HCT116 (cell line): ENCODE results near the gene UTF1. TPM values are rescaled to one million over a fixed set of nuclear protein-coding genes. Genes with fewer than 3 reads are reported as not detected.
A peak's percentile ranks its signal among the peaks of the same experiment; 100 is the strongest.

ENCODE experiments used
- ATAC-seq: fragments of 200-7000 bp; cut with Tn5 transposase; 2 replicates; pipeline ENCODE4 v1.9.1; 2020; ENCODE audit warnings: mild to moderate bottlenecking, moderate library complexity
- BruUV-seq: library from RNA; stranded (reverse); fragments of 400-500 nt; replicated peaks from 2 replicates; lab custom pipeline; 2021; lab: Mats Ljungman, UMichigan
- CTCF ChIA-PET: fragments of 300-600 bp; sonication (Branson Sonifier 250); formaldehyde crosslinking; loops from one replicate; lab custom pipeline; 2021; ENCODE audit warnings: antibody characterized with exemption; lab: Charles Lee
- POLR2A ChIA-PET: fragments of 300-600, 350-600 bp; sonication (Branson Sonifier 250); formaldehyde crosslinking; loops from one replicate; lab custom pipeline; 2021; ENCODE audit warnings: antibody characterized with exemption; lab: Charles Lee
- RAD21 ChIA-PET, 2 experiments: fragments of 300-600 bp; sonication (Branson Sonifier 250); formaldehyde crosslinking; loops; one replicate each; lab custom pipeline; 2023; ENCODE audit warnings: low total read pairs in 2 of 2; ENCODE audit not compliant: uncharacterized antibody in 2 of 2, unreplicated experiment in 2 of 2, low non-redundant PET in 1 of 2; lab: Charles Lee
- DNase-seq: peaks from one replicate; pipeline ENCODE4 v3.0.0-alpha.2; 2010; ENCODE audit warnings: low read depth, low spot score
- H2AFZ ChIP-seq: fragments of 200-600 bp; shearing (Covaris generic), sonication (generic); 2 replicates; pipeline ENCODE4 v1.6.1; 2017; ENCODE audit warnings: low read depth, mixed run types, mixed read lengths, antibody characterized with exemption, low read length; ENCODE audit not compliant: poor library complexity, severe bottlenecking
- H3K27ac ChIP-seq: 2 replicates; pipeline ENCODE4 v1.5.1; 2012; ENCODE audit warnings: low read depth, low read length
- H3K27me3 ChIP-seq: fragments of 200-600 bp; sonication (generic); 2 replicates; pipeline ENCODE4 v1.6.1; 2016; ENCODE audit warnings: mixed run types, low read length, mixed read lengths; ENCODE audit not compliant: insufficient read depth
- H3K36me3 ChIP-seq, 2 experiments: fragments of 200-500 bp in 1 of 2; fragments of 200-600 bp in 1 of 2; sonication (Bioruptor generic) in 1 of 2; sonication (generic) in 1 of 2; 2 replicates each; pipeline versions ENCODE4 v1.5.1 to v1.6.1; 2014 to 2016; ENCODE audit warnings: low read length in 2 of 2, inconsistent platforms in 1 of 2, mixed read lengths in 1 of 2, mixed run types in 1 of 2; ENCODE audit not compliant: insufficient read depth in 2 of 2, control insufficient read depth in 1 of 2
- H3K4me1 ChIP-seq, 2 experiments: fragments of 200-600 bp in 1 of 2; sonication (generic) in 1 of 2; 2 replicates each; pipeline versions ENCODE4 v1.5.1 to v1.6.1; 2012 to 2017; ENCODE audit warnings: low read length in 2 of 2, inconsistent platforms in 1 of 2, mild to moderate bottlenecking in 1 of 2, mixed read lengths in 1 of 2, mixed run types in 1 of 2, moderate library complexity in 1 of 2; ENCODE audit not compliant: insufficient read depth in 2 of 2, control insufficient read depth in 1 of 2
- H3K4me2 ChIP-seq: fragments of 200-600 bp; sonication (generic); 2 replicates; pipeline ENCODE4 v1.6.1; 2017; ENCODE audit warnings: mixed run types, low read length, mixed read lengths
- H3K4me3 ChIP-seq, 2 experiments: fragments of 200-600 bp in 1 of 2; sonication (generic) in 1 of 2; replicated peaks in 1 of 2; 2 replicates each; pipeline ENCODE4 v1.5.1; 2011 to 2016; ENCODE audit warnings: low read length in 2 of 2, control low read depth in 1 of 2, low read depth in 1 of 2, mild to moderate bottlenecking in 1 of 2, mixed read lengths in 1 of 2, mixed run types in 1 of 2
- H3K79me2 ChIP-seq: fragments of 200-600 bp; sonication (generic); 2 replicates; pipeline ENCODE4 v1.6.1; 2017; ENCODE audit warnings: mild to moderate bottlenecking, mixed run types, low read length, moderate library complexity, mixed read lengths; ENCODE audit not compliant: insufficient read depth
- H3K9ac ChIP-seq: fragments of 200-600 bp; sonication (generic); 2 replicates; pipeline ENCODE4 v1.6.1; 2016; ENCODE audit warnings: low read length, mixed read lengths
- H3K9me2 ChIP-seq: fragments of 200-600 bp; sonication (generic), shearing (Covaris generic); 2 replicates; pipeline ENCODE4 v1.6.1; 2017; ENCODE audit warnings: mixed run types, mild to moderate bottlenecking, moderate library complexity; ENCODE audit not compliant: insufficient read depth
- H3K9me3 ChIP-seq, 2 experiments: fragments of 200-500 bp in 1 of 2; fragments of 200-600 bp in 1 of 2; sonication (Bioruptor generic) in 1 of 2; sonication (generic) in 1 of 2; 2 replicates each; pipeline ENCODE4 v1.6.1; 2014 to 2017; ENCODE audit warnings: low read length in 2 of 2, mixed read lengths in 2 of 2, inconsistent platforms in 1 of 2, low read depth in 1 of 2, mild to moderate bottlenecking in 1 of 2, mixed run types in 1 of 2, moderate library complexity in 1 of 2; ENCODE audit not compliant: control insufficient read depth in 1 of 2, insufficient read depth in 1 of 2
- H4K20me1 ChIP-seq: fragments of 200-600 bp; sonication (generic), shearing (Covaris generic); 2 replicates; pipeline ENCODE4 v1.6.1; 2017; ENCODE audit warnings: mixed run types, mild to moderate bottlenecking, moderate library complexity; ENCODE audit not compliant: insufficient read depth
- CBX3 ChIP-seq: IDR thresholded peaks from 2 replicates; pipeline ENCODE4 v1.6.1; 2012; ENCODE audit warnings: low read depth
- CEBPB ChIP-seq: IDR thresholded peaks from 2 replicates; pipeline ENCODE4 v1.6.1; 2012; ENCODE audit warnings: low read depth
- EGR1 ChIP-seq: IDR thresholded peaks from 2 replicates; pipeline ENCODE4 v1.6.1; 2012; ENCODE audit warnings: low read depth
- FOSL1 ChIP-seq: IDR thresholded peaks from 2 replicates; pipeline ENCODE4 v1.6.1; 2012; ENCODE audit warnings: low read depth
- JUND ChIP-seq: IDR thresholded peaks from 2 replicates; pipeline ENCODE4 v1.6.1; 2012
- POLR2A ChIP-seq: IDR thresholded peaks from 2 replicates; pipeline ENCODE4 v1.7.0; 2011; ENCODE audit warnings: borderline replicate concordance; ENCODE audit not compliant: insufficient read depth, insufficient read length; ENCODE audit errors: extremely low read depth
- POLR2AphosphoS5 ChIP-seq: IDR thresholded peaks from 2 replicates; pipeline ENCODE4 v1.6.1; 2011; ENCODE audit warnings: mild to moderate bottlenecking, low read depth, low read length, moderate library complexity
- REST ChIP-seq: IDR thresholded peaks from 2 replicates; pipeline ENCODE4 v1.6.1; 2012; ENCODE audit warnings: low read depth
- SIN3A ChIP-seq: IDR thresholded peaks from 2 replicates; pipeline ENCODE4 v1.6.1; 2012; ENCODE audit warnings: low read depth
- SP1 ChIP-seq: IDR thresholded peaks from 2 replicates; pipeline ENCODE4 v1.6.1; 2012; ENCODE audit warnings: low read depth
- ZNF274 ChIP-seq: fragments of 200-500 bp; sonication (Bioruptor generic); IDR thresholded peaks from 2 replicates; pipeline ENCODE4 v1.6.1; 2014; ENCODE audit warnings: mild to moderate bottlenecking, low read depth, low read length, inconsistent platforms
- intact Hi-C: fragments of 100-400 bp; cut with micrococcal nuclease; formaldehyde crosslinking; loops from 2 replicates; pipeline ENCODE4 v1.10.0; 2022
- total RNA-seq: library from RNA; stranded (reverse); gene quantifications from one replicate; pipeline ENCODE4 v1.2.1, GENCODE V29; 2021; ENCODE audit not compliant: unreplicated experiment
- TF ChIP-seq, protein P1 (sequence below): IDR thresholded peaks from 2 replicates; pipeline ENCODE4 v1.6.1; 2011; ENCODE audit warnings: mild to moderate bottlenecking, low read length, moderate library complexity; ENCODE audit not compliant: insufficient replicate concordance; ENCODE audit errors: extremely low read depth

UTF1 gene
- total RNA-seq, 1 experiment from 2014 or later = not detected

GRCh38 chr10:133259602-133259989, 29.6 kb downstream of the UTF1 start:
- TF ChIP-seq, protein P1, sequence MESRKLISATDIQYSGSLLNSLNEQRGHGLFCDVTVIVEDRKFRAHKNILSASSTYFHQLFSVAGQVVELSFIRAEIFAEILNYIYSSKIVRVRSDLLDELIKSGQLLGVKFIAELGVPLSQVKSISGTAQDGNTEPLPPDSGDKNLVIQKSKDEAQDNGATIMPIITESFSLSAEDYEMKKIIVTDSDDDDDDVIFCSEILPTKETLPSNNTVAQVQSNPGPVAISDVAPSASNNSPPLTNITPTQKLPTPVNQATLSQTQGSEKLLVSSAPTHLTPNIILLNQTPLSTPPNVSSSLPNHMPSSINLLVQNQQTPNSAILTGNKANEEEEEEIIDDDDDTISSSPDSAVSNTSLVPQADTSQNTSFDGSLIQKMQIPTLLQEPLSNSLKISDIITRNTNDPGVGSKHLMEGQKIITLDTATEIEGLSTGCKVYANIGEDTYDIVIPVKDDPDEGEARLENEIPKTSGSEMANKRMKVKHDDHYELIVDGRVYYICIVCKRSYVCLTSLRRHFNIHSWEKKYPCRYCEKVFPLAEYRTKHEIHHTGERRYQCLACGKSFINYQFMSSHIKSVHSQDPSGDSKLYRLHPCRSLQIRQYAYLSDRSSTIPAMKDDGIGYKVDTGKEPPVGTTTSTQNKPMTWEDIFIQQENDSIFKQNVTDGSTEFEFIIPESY = no peak
- TF ChIP-seq SIN3A = no peak
- TF ChIP-seq SP1 = no peak
- TF ChIP-seq CEBPB = no peak
- no peak for TF ChIP-seq FOSL1
- no peak for TF ChIP-seq POLR2AphosphoS5
- no peak for TF ChIP-seq EGR1
- no peak for TF ChIP-seq JUND
- no peak for TF ChIP-seq ZNF274
- TF ChIP-seq CBX3 = no peak
- TF ChIP-seq POLR2A = no peak
- TF ChIP-seq REST = no peak
- TF ChIP-seq, all 23 proteins: peak for 0
- H3K36me3 ChIP-seq = no peaks in the 10 kb centered on the region
- peak overlapping the region; percentile 92 for H3K27ac ChIP-seq
- H3K9ac ChIP-seq = peak overlapping the region; percentile 63
- RAD21 ChIA-PET = no interaction called here
- H2AFZ ChIP-seq = no peak overlapping the region
- no peaks in the 10 kb centered on the region for H3K27me3 ChIP-seq
- CTCF ChIA-PET = no interaction called here
- no peaks in the 10 kb centered on the region for H3K9me2 ChIP-seq
- no peaks in the 10 kb centered on the region for H4K20me1 ChIP-seq
- POLR2A ChIA-PET = no interaction called here
- H3K4me1 ChIP-seq = peaks cover 40 to 54% of the 10 kb centered on the region in 2 experiments
- DNase-seq (no peak), ATAC-seq (no peak)
- H3K9me3 ChIP-seq = no peaks in the 10 kb centered on the region
- intact Hi-C loops = loop anchor here (2.0 to 10.0 kb wide), 3 partner anchors 115 to 355 kb away; partner anchors contain the start of gene CFAP46
- H3K4me2 ChIP-seq = peak overlapping the region; percentile 74
- TSS peak; percentile 15 for BruUV-seq
- no peak overlapping the region for H3K4me3 ChIP-seq
- H3K79me2 ChIP-seq = no peaks in the 10 kb centered on the region
